CD4-positive, CD25-positive, alpha-beta regulatory T cell (primary cell): Measurements from ENCODE around the gene ATOH8. TPM values are rescaled to one million over a fixed set of nuclear protein-coding genes. Genes with fewer than 3 reads are reported as not detected.

Experiments
- ATAC-seq, 2 donors: fragments of 150-1000 bp; cut with Tn5 transposase; one replicate each; pipeline ENCODE4 v1.10.0; 2021; ENCODE audit warnings: low read depth in 2 of 2, moderate number of reproducible peaks in 2 of 2, moderate library complexity in 1 of 2
- DNase-seq, 3 donors: peaks; one replicate each; pipeline versions ENCODE4 v3.0.0 to v3.0.0-alpha.2; 2012 to 2022; ENCODE audit warnings: mixed read lengths in 1 of 3
- H3K27ac ChIP-seq: one replicate; pipeline ENCODE4 v1.7.0; 2013; ENCODE audit warnings: mild to moderate bottlenecking, low read length; ENCODE audit not compliant: insufficient read depth, poor library complexity, severe bottlenecking
- H3K27me3 ChIP-seq: one replicate; pipeline ENCODE4 v1.7.0; 2013; ENCODE audit warnings: low read length; ENCODE audit not compliant: control insufficient read depth, insufficient read depth
- H3K36me3 ChIP-seq: one replicate; pipeline ENCODE4 v1.7.0; 2013; ENCODE audit warnings: mild to moderate bottlenecking, low read length, moderate library complexity; ENCODE audit not compliant: control insufficient read depth, insufficient read depth
- H3K4me1 ChIP-seq: 2 replicates; pipeline ENCODE4 v1.7.0; 2013; ENCODE audit warnings: mild to moderate bottlenecking, low read length; ENCODE audit not compliant: insufficient read depth, control insufficient read depth, poor library complexity, severe bottlenecking
- H3K4me3 ChIP-seq: one replicate; pipeline ENCODE4 v1.7.0; 2013; ENCODE audit warnings: low read depth, mild to moderate bottlenecking, low read length, moderate library complexity
- H3K9me3 ChIP-seq, 2 experiments: 1 replicate in 1 of 2; 2 replicates in 1 of 2; pipeline ENCODE4 v1.7.0; 2013; ENCODE audit warnings: low read length in 2 of 2, mild to moderate bottlenecking in 1 of 2, moderate library complexity in 1 of 2; ENCODE audit not compliant: control insufficient read depth in 2 of 2
- H3K27ac Mint-ChIP-seq, 3 donors: one replicate each; pipeline ENCODE4 v1.8.0; 2020 to 2022; ENCODE audit warnings: mild to moderate bottlenecking in 3 of 3, mixed read lengths in 3 of 3, moderate library complexity in 2 of 3
- H3K27me3 Mint-ChIP-seq: one replicate; pipeline ENCODE4 v1.8.0; 2022; ENCODE audit warnings: mild to moderate bottlenecking, mixed read lengths
- H3K36me3 Mint-ChIP-seq: one replicate; pipeline ENCODE4 v1.8.0; 2020; ENCODE audit warnings: mixed read lengths
- H3K4me1 Mint-ChIP-seq, 4 donors: one replicate each; pipeline ENCODE4 v1.8.0; 2020 to 2022; ENCODE audit warnings: mixed read lengths in 4 of 4, mild to moderate bottlenecking in 1 of 4
- H3K4me3 Mint-ChIP-seq, 4 donors: one replicate each; pipeline ENCODE4 v1.8.0; 2020 to 2022; ENCODE audit warnings: mild to moderate bottlenecking in 4 of 4, mixed read lengths in 4 of 4, moderate library complexity in 3 of 4
- H3K9me3 Mint-ChIP-seq, 7 donors: one replicate each; pipeline ENCODE4 v1.8.0; 2020 to 2022; ENCODE audit warnings: mixed read lengths in 7 of 7, mild to moderate bottlenecking in 3 of 7, moderate library complexity in 2 of 7
- polyA plus RNA-seq, 4 donors: library from polyadenylated mRNA; unstranded; fragments of 300-500 nt; fragmentation: Illumina TruSeq; gene quantifications; one replicate each; pipeline ENCODE4 v1.2.3, GENCODE V29; 2021
- total RNA-seq: library from RNA; stranded (reverse); gene quantifications from one replicate; pipeline ENCODE4 v1.2.3, GENCODE V29; 2022

Gene ATOH8
- total and polyA plus RNA-seq, 5 donors from 2014 or later = not detected

DNA sequence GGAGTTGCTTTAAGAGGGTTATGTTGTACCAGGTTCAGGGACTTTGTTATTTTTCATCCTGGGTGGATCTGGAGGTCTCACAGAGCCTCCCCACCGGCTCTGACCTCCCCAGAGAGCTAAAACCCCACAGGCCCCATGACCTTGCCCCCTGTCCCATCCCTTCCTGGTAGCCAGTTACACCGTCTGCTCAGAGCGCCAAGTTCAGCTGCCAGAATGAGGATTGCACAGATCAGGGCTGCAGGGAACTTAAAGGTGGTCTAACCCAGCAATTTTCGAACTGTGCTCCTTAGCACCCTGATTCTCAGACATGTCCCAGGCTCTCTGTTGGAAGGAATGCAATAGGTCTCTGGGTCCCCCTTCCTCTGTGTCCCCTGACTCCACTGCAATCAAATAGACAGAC lies 32.1 kb downstream of the ATOH8 start:
- H3K4me3 ChIP-seq = no peak overlapping the region
- Mint-ChIP-seq H3K36me3 (no peaks in the 10 kb centered on the region), H3K9me3 (no peaks in the 10 kb centered on the region), H3K4me1 (no peaks in the 10 kb centered on the region), H3K27me3 (peaks cover 20% of the 10 kb centered on the region), H3K4me3 (no peak overlapping the region), H3K27ac (no peak overlapping the region)
- no peaks in the 10 kb centered on the region for H3K36me3 ChIP-seq
- H3K4me1 ChIP-seq = no peaks in the 10 kb centered on the region
- no peak overlapping the region for H3K27ac ChIP-seq
- ATAC-seq = no peak
- no peaks in the 10 kb centered on the region for H3K27me3 ChIP-seq
- no peak for DNase-seq
- no peaks in the 10 kb centered on the region for H3K9me3 ChIP-seq

GRCh38 chr2:85786444-85786843 lies 32.7 kb downstream of the ATOH8 start:
- Mint-ChIP-seq H3K9me3 (no peaks in the 10 kb centered on the region), H3K4me3 (no peak overlapping the region), H3K36me3 (no peaks in the 10 kb centered on the region), H3K27ac (no peak overlapping the region), H3K4me1 (no peaks in the 10 kb centered on the region), H3K27me3 (peaks cover 20% of the 10 kb centered on the region)
- Histone ChIP-seq H3K9me3 (no peaks in the 10 kb centered on the region), H3K36me3 (no peaks in the 10 kb centered on the region), H3K4me1 (no peaks in the 10 kb centered on the region), H3K27me3 (no peaks in the 10 kb centered on the region), H3K27ac (no peak overlapping the region), H3K4me3 (no peak overlapping the region)
- no peak for DNase-seq
- ATAC-seq = no peak

DNA sequence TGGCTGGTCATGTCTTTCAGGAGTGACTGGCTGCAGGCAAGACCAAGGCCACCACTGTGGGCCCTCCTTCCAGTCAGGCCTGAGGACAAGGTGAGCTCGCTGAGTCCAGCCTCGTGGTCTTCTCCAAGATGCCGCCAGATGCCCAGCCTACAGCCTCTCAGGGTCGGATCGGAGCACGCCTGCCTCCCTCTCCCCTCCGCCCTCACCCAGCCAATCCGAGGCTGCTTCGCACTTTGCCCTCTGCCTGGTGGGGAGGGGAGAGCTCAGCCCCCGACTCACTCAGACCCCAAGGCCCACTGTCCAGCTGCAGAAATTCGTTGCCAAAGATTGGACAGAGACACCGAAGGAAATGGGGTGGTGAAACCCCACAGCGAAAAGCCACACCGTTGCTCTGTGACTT lies 33.1 kb downstream of the ATOH8 start:
- Mint-ChIP-seq H3K4me1 (no peaks in the 10 kb centered on the region), H3K27ac (no peak overlapping the region), H3K4me3 (no peak overlapping the region), H3K9me3 (no peaks in the 10 kb centered on the region), H3K27me3 (peaks cover 20% of the 10 kb centered on the region), H3K36me3 (no peaks in the 10 kb centered on the region)
- no peaks in the 10 kb centered on the region for H3K27me3 ChIP-seq
- H3K36me3 ChIP-seq = no peaks in the 10 kb centered on the region
- no peaks in the 10 kb centered on the region for H3K4me1 ChIP-seq
- DNase-seq (no peak), ATAC-seq (no peak)
- H3K27ac ChIP-seq = no peak overlapping the region
- H3K9me3 ChIP-seq = no peaks in the 10 kb centered on the region
- H3K4me3 ChIP-seq = no peak overlapping the region

GRCh38 chr2:85787282-85787980 lies 33.6 kb downstream of the ATOH8 start:
- DNase-seq (no peak), ATAC-seq (no peak)
- H3K9me3 Mint-ChIP-seq = no peaks in the 10 kb centered on the region
- H3K27me3 ChIP-seq = peaks cover under 1% of the 10 kb centered on the region
- H3K27me3 Mint-ChIP-seq = peaks cover 26% of the 10 kb centered on the region
- H3K4me1 ChIP-seq = no peaks in the 10 kb centered on the region
- no peaks in the 10 kb centered on the region for H3K36me3 Mint-ChIP-seq
- no peak overlapping the region for H3K4me3 Mint-ChIP-seq
- no peaks in the 10 kb centered on the region for H3K9me3 ChIP-seq
- H3K4me3 ChIP-seq = no peak overlapping the region
- no peaks in the 10 kb centered on the region for H3K4me1 Mint-ChIP-seq
- no peaks in the 10 kb centered on the region for H3K36me3 ChIP-seq
- no peak overlapping the region for H3K27ac Mint-ChIP-seq
- no peak overlapping the region for H3K27ac ChIP-seq

GRCh38 chr2:85787981-85788340 lies 34.2 kb downstream of the ATOH8 start:
- H3K9me3 ChIP-seq = no peaks in the 10 kb centered on the region
- no peaks in the 10 kb centered on the region for H3K9me3 Mint-ChIP-seq
- H3K27ac ChIP-seq = no peak overlapping the region
- peaks cover 2% of the 10 kb centered on the region for H3K27me3 ChIP-seq
- peaks cover 27% of the 10 kb centered on the region for H3K27me3 Mint-ChIP-seq
- H3K4me1 Mint-ChIP-seq = no peaks in the 10 kb centered on the region
- no peaks in the 10 kb centered on the region for H3K36me3 ChIP-seq
- DNase-seq (no peak), ATAC-seq (no peak)
- H3K4me3 Mint-ChIP-seq = no peak overlapping the region
- no peaks in the 10 kb centered on the region for H3K36me3 Mint-ChIP-seq
- H3K27ac Mint-ChIP-seq = no peak overlapping the region
- no peaks in the 10 kb centered on the region for H3K4me1 ChIP-seq
- H3K4me3 ChIP-seq = no peak overlapping the region

DNA sequence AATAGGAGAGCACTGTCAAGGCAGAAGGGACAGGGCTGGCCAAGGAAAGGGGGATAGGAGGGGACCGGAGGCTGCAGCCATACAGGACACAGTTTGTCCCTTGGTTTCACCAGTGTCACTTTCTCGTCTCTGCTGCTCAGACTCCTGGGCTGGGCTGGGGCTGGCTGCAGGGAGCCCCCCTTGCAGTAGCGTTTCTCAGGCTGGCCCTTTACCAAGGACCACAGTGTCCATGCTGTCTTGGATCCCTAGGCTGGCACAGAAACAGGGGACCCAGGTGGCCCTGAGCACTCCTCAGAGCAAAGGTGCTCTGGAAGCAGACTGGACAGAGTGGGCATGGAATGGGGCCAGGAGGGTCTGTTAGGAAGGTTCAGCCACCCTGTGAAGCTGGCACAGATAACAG lies 34.8 kb downstream of the ATOH8 start:
- ATAC-seq = no peak
- Histone ChIP-seq H3K4me3 (no peak overlapping the region), H3K27me3 (peaks cover 2% of the 10 kb centered on the region), H3K9me3 (no peaks in the 10 kb centered on the region), H3K36me3 (no peaks in the 10 kb centered on the region), H3K4me1 (no peaks in the 10 kb centered on the region), H3K27ac (no peak overlapping the region)
- Mint-ChIP-seq H3K27ac (no peak overlapping the region), H3K27me3 (peaks cover 27% of the 10 kb centered on the region), H3K4me1 (no peaks in the 10 kb centered on the region), H3K4me3 (no peak overlapping the region), H3K36me3 (no peaks in the 10 kb centered on the region), H3K9me3 (no peaks in the 10 kb centered on the region)
- DNase-seq = no peak

DNA sequence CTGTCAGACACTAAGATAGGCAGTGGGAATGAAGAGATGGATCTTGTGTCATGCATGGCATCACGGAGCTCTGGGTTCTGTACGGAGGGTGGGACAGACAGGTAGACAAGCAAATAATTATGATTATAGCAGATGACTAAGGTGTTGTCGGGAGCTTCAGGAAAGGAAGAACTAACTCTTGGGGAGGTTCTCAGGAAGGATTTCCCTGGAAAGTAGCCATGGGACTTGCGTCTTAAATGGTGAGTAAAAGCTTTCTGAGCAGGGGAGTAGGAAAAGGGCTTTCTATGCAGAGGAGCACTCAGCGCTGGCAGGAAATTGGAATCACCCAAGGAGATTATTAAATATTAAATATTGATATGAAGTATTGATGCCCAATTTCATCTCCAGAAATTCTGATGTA lies 35.5 kb downstream of the ATOH8 start:
- H3K4me3 ChIP-seq = no peak overlapping the region
- H3K36me3 ChIP-seq = no peaks in the 10 kb centered on the region
- no peaks in the 10 kb centered on the region for H3K4me1 ChIP-seq
- Mint-ChIP-seq H3K4me1 (no peaks in the 10 kb centered on the region), H3K27ac (no peak overlapping the region), H3K27me3 (peaks cover 22% of the 10 kb centered on the region), H3K4me3 (no peak overlapping the region), H3K36me3 (no peaks in the 10 kb centered on the region), H3K9me3 (no peaks in the 10 kb centered on the region)
- ATAC-seq (no peak), DNase-seq (no peak)
- H3K9me3 ChIP-seq = no peaks in the 10 kb centered on the region
- no peak overlapping the region for H3K27ac ChIP-seq
- H3K27me3 ChIP-seq = peaks cover 4% of the 10 kb centered on the region

DNA sequence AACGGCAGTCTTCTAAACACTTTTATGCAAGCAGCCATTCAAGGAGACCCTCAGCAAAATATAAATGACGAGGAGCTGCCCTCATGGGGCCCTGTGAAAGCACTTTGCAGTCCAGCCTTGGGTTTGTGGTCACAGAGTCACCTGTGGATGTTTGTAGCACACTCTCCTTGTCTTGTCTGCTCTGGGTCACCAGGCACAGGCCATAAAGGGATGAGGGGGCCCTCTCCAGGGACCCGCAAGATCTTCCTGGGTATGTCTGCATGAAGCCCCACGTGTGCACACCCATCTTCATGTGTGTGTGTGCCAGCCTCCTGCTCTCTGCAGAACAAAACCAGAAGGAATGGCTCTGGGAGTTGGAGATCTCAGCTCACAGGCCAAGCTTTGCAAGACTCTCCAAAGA lies 36.2 kb downstream of the ATOH8 start:
- Mint-ChIP-seq H3K4me3 (no peak overlapping the region), H3K9me3 (no peaks in the 10 kb centered on the region), H3K27ac (no peak overlapping the region), H3K4me1 (no peaks in the 10 kb centered on the region), H3K27me3 (peaks cover 17% of the 10 kb centered on the region), H3K36me3 (no peaks in the 10 kb centered on the region)
- H3K27ac ChIP-seq = no peak overlapping the region
- H3K4me3 ChIP-seq = no peak overlapping the region
- no peak for ATAC-seq
- no peaks in the 10 kb centered on the region for H3K4me1 ChIP-seq
- H3K27me3 ChIP-seq = peaks cover 4% of the 10 kb centered on the region
- no peak for DNase-seq
- no peaks in the 10 kb centered on the region for H3K9me3 ChIP-seq
- no peaks in the 10 kb centered on the region for H3K36me3 ChIP-seq
